Nephron progenitor cell (in vitro differentiated cells): ENCODE data around the gene DNASE2B.
A peak's percentile ranks its signal among the peaks of the same experiment; 100 is the strongest.

Source experiments
- DNase-seq: peaks from one replicate; pipeline ENCODE4 v3.0.0; 2021
- H3K27ac Mint-ChIP-seq: 2 replicates; pipeline ENCODE4 v1.8.0; 2021; ENCODE audit warnings: mild to moderate bottlenecking, moderate library complexity, mixed read lengths
- H3K27me3 Mint-ChIP-seq: 2 replicates; pipeline ENCODE4 v1.8.0; 2021; ENCODE audit warnings: mild to moderate bottlenecking, low read depth, mixed read lengths; ENCODE audit not compliant: poor library complexity
- H3K36me3 Mint-ChIP-seq: 2 replicates; pipeline ENCODE4 v1.8.0; 2021; ENCODE audit warnings: low read depth, mixed read lengths
- H3K4me1 Mint-ChIP-seq: 2 replicates; pipeline ENCODE4 v1.8.0; 2021; ENCODE audit warnings: mixed read lengths
- H3K4me3 Mint-ChIP-seq: 2 replicates; pipeline ENCODE4 v1.8.0; 2021; ENCODE audit warnings: mild to moderate bottlenecking, moderate library complexity, mixed read lengths
- H3K9me3 Mint-ChIP-seq: 2 replicates; pipeline ENCODE4 v1.8.0; 2021; ENCODE audit warnings: mild to moderate bottlenecking, moderate library complexity, mixed read lengths
- CTCF ChIP-seq: fragments of 200-600 bp; sonication (generic); IDR thresholded peaks from 2 replicates; pipeline ENCODE4 v1.5.0; 2021; ENCODE audit warnings: antibody characterized with exemption

Gene DNASE2B

GRCh38 chr1:84402501-84402900 is 4.2 kb downstream of the DNASE2B start:
- Mint-ChIP-seq H3K4me3 (no peak overlapping the region), H3K27me3 (no peaks in the 10 kb centered on the region), H3K9me3 (no peaks in the 10 kb centered on the region), H3K36me3 (no peaks in the 10 kb centered on the region), H3K27ac (no peak overlapping the region), H3K4me1 (peaks cover 6% of the 10 kb centered on the region)
- TF ChIP-seq CTCF: no peak
- no peak for DNase-seq

GRCh38 chr1:84403347-84403746 is 5.1 kb downstream of the DNASE2B start:
- H3K27me3 Mint-ChIP-seq: no peaks in the 10 kb centered on the region
- H3K4me3 Mint-ChIP-seq: no peak overlapping the region
- DNase-seq: no peak
- H3K4me1 Mint-ChIP-seq: peaks cover 5% of the 10 kb centered on the region
- H3K36me3 Mint-ChIP-seq: no peaks in the 10 kb centered on the region
- no peak overlapping the region for H3K27ac Mint-ChIP-seq
- TF ChIP-seq CTCF: no peak
- H3K9me3 Mint-ChIP-seq: no peaks in the 10 kb centered on the region

- no peaks in the 10 kb centered on the region for H3K36me3 Mint-ChIP-seq
- H3K9me3 Mint-ChIP-seq: no peaks in the 10 kb centered on the region
- DNase-seq: no peak
- no peak for TF ChIP-seq CTCF
- H3K27ac Mint-ChIP-seq: no peak overlapping the region
- no peaks in the 10 kb centered on the region for H3K27me3 Mint-ChIP-seq
- H3K4me1 Mint-ChIP-seq: no peaks in the 10 kb centered on the region
- no peak overlapping the region for H3K4me3 Mint-ChIP-seq
Observed at GRCh38 chr1:84406346-84406861, 8.1 kb downstream of the DNASE2B start.

GRCh38 chr1:84407524-84407923 is 9.2 kb downstream of the DNASE2B start:
- TF ChIP-seq CTCF: no peak
- no peaks in the 10 kb centered on the region for H3K9me3 Mint-ChIP-seq
- no peak overlapping the region for H3K4me3 Mint-ChIP-seq
- H3K27ac Mint-ChIP-seq: no peak overlapping the region
- H3K36me3 Mint-ChIP-seq: no peaks in the 10 kb centered on the region
- H3K4me1 Mint-ChIP-seq: no peaks in the 10 kb centered on the region
- H3K27me3 Mint-ChIP-seq: no peaks in the 10 kb centered on the region
- DNase-seq: no peak

GRCh38 chr1:84407958-84408422 is 9.7 kb downstream of the DNASE2B start:
- H3K27ac Mint-ChIP-seq: peak overlapping the region; percentile 29
- no peaks in the 10 kb centered on the region for H3K9me3 Mint-ChIP-seq
- no peaks in the 10 kb centered on the region for H3K36me3 Mint-ChIP-seq
- no peak for TF ChIP-seq CTCF
- no peaks in the 10 kb centered on the region for H3K4me1 Mint-ChIP-seq
- DNase-seq: no peak
- no peaks in the 10 kb centered on the region for H3K27me3 Mint-ChIP-seq
- no peak overlapping the region for H3K4me3 Mint-ChIP-seq

GRCh38 chr1:84409888-84410287 is 11.6 kb downstream of the DNASE2B start:
- H3K4me1 Mint-ChIP-seq: no peaks in the 10 kb centered on the region
- H3K36me3 Mint-ChIP-seq: no peaks in the 10 kb centered on the region
- H3K4me3 Mint-ChIP-seq: no peak overlapping the region
- no peak overlapping the region for H3K27ac Mint-ChIP-seq
- no peak for DNase-seq
- no peaks in the 10 kb centered on the region for H3K9me3 Mint-ChIP-seq
- no peak for TF ChIP-seq CTCF
- no peaks in the 10 kb centered on the region for H3K27me3 Mint-ChIP-seq
